ENCODE data around the gene RAC3.

Gene RAC3

GRCh38 chr17:82080048-82080788 is 48.7 kb downstream of the RAC3 start:
- Histone ChIP-seq H3K9ac (ENCODE audit: low read depth, low read length) (no peak overlapping the region), H3K4me2 (ENCODE audit: low read length) (no peak overlapping the region), H3K4me1 (ENCODE audit: control insufficient read depth, insufficient read depth, low read length) (no peaks in the 10 kb centered on the region), H3K27me3 (ENCODE audit: control insufficient read depth, insufficient read depth, low read length) (no peaks in the 10 kb centered on the region), H3K9me3 (replicated peaks; ENCODE audit: low read length) (no peaks in the 10 kb centered on the region), H3K36me3 (ENCODE audit: insufficient read depth, low read length) (peaks cover 64% of the 10 kb centered on the region), H3K4me3 (ENCODE audit: low read length) (no peak overlapping the region)

- Histone ChIP-seq H3K36me3 (ENCODE audit: insufficient read depth, low read length) (peaks cover 68% of the 10 kb centered on the region), H3K27me3 (ENCODE audit: control insufficient read depth, insufficient read depth, low read length) (no peaks in the 10 kb centered on the region), H3K4me3 (ENCODE audit: low read length) (no peak overlapping the region), H3K9me3 (replicated peaks; ENCODE audit: low read length) (no peaks in the 10 kb centered on the region), H3K9ac (ENCODE audit: low read depth, low read length) (no peak overlapping the region), H3K4me1 (ENCODE audit: control insufficient read depth, insufficient read depth, low read length) (no peaks in the 10 kb centered on the region), H3K4me2 (ENCODE audit: low read length) (no peak overlapping the region)
These were observed 49.4 kb downstream of the RAC3 start for GRCh38 chr17:82080789-82081464.

- Histone ChIP-seq H3K9me3 (replicated peaks; ENCODE audit: low read length) (no peaks in the 10 kb centered on the region), H3K36me3 (ENCODE audit: insufficient read depth, low read length) (peaks cover 74% of the 10 kb centered on the region), H3K4me1 (ENCODE audit: control insufficient read depth, insufficient read depth, low read length) (no peaks in the 10 kb centered on the region), H3K27me3 (ENCODE audit: control insufficient read depth, insufficient read depth, low read length) (no peaks in the 10 kb centered on the region), H3K9ac (ENCODE audit: low read depth, low read length) (no peak overlapping the region), H3K4me2 (ENCODE audit: low read length) (no peak overlapping the region), H3K4me3 (ENCODE audit: low read length) (no peak overlapping the region)
These were observed 50.1 kb downstream of the RAC3 start for GRCh38 chr17:82081546-82081945.

- no peaks in the 10 kb centered on the region for H3K4me1 ChIP-seq (ENCODE audit: control insufficient read depth, insufficient read depth, low read length)
- no peaks in the 10 kb centered on the region for H3K9me3 ChIP-seq (replicated peaks; ENCODE audit: low read length)
- H3K9ac ChIP-seq (ENCODE audit: low read depth, low read length), result no peak overlapping the region
- H3K36me3 ChIP-seq (ENCODE audit: insufficient read depth, low read length), result peaks cover 74% of the 10 kb centered on the region
- no peak overlapping the region for H3K4me3 ChIP-seq (ENCODE audit: low read length)
- H3K4me2 ChIP-seq (ENCODE audit: low read length), result no peak overlapping the region
- H3K27me3 ChIP-seq (ENCODE audit: control insufficient read depth, insufficient read depth, low read length), result no peaks in the 10 kb centered on the region
These were observed 50.5 kb downstream of the RAC3 start for GRCh38 chr17:82081966-82082365.

- no peaks in the 10 kb centered on the region for H3K4me1 ChIP-seq (ENCODE audit: control insufficient read depth, insufficient read depth, low read length)
- no peak overlapping the region for H3K9ac ChIP-seq (ENCODE audit: low read depth, low read length)
- H3K36me3 ChIP-seq (ENCODE audit: insufficient read depth, low read length), result peaks cover 79% of the 10 kb centered on the region
- H3K4me2 ChIP-seq (ENCODE audit: low read length), result no peak overlapping the region
- no peaks in the 10 kb centered on the region for H3K27me3 ChIP-seq (ENCODE audit: control insufficient read depth, insufficient read depth, low read length)
- no peak overlapping the region for H3K4me3 ChIP-seq (ENCODE audit: low read length)
- no peaks in the 10 kb centered on the region for H3K9me3 ChIP-seq (replicated peaks; ENCODE audit: low read length)
These were observed 51.0 kb downstream of the RAC3 start for GRCh38 chr17:82082456-82082855.

- H3K9ac ChIP-seq (ENCODE audit: low read depth, low read length), result no peak overlapping the region
- H3K9me3 ChIP-seq (replicated peaks; ENCODE audit: low read length), result no peaks in the 10 kb centered on the region
- no peaks in the 10 kb centered on the region for H3K4me1 ChIP-seq (ENCODE audit: control insufficient read depth, insufficient read depth, low read length)
- peaks cover 78% of the 10 kb centered on the region for H3K36me3 ChIP-seq (ENCODE audit: insufficient read depth, low read length)
- H3K4me3 ChIP-seq (ENCODE audit: low read length), result no peak overlapping the region
- H3K27me3 ChIP-seq (ENCODE audit: control insufficient read depth, insufficient read depth, low read length), result no peaks in the 10 kb centered on the region
- no peak overlapping the region for H3K4me2 ChIP-seq (ENCODE audit: low read length)
These were observed 51.5 kb downstream of the RAC3 start for GRCh38 chr17:82083009-82083408.

Data from skeletal muscle satellite cell (primary cell).